ENCODE measurements around the gene NR5A2.

NR5A2 gene

GRCh38 chr1:200128944-200129879 lies 101.7 kb downstream of the NR5A2 start:
- DNase-seq, result no peak

- no peak for DNase-seq
Measured at GRCh38 chr1:200130552-200130951, 103.0 kb downstream of the NR5A2 start.

- no peak for DNase-seq
Measured at GRCh38 chr1:200131551-200132125, 104.1 kb downstream of the NR5A2 start.

- DNase-seq, result no peak
Measured at GRCh38 chr1:200133123-200133522, 105.6 kb downstream of the NR5A2 start.

- no peak for DNase-seq
Measured at GRCh38 chr1:200134116-200134515, 106.6 kb downstream of the NR5A2 start.

- no peak for DNase-seq
Measured at GRCh38 chr1:200136384-200136783, 108.9 kb downstream of the NR5A2 start.

GRCh38 chr1:200139661-200140250 lies 112.2 kb downstream of the NR5A2 start:
- peak; percentile 15 for DNase-seq

GRCh38 chr1:200143347-200143746 lies 115.8 kb downstream of the NR5A2 start:
- no peak for DNase-seq

- DNase-seq, result no peak
Measured at GRCh38 chr1:200146100-200146499, 118.6 kb downstream of the NR5A2 start.

- DNase-seq, result no peak
Measured at GRCh38 chr1:200147094-200147493, 119.6 kb downstream of the NR5A2 start.

- no peak for DNase-seq
Measured at GRCh38 chr1:200147742-200148141, 120.2 kb downstream of the NR5A2 start.

- DNase-seq, result no peak
Measured at GRCh38 chr1:200150006-200150405, 122.5 kb downstream of the NR5A2 start.

- DNase-seq, result no peak
Measured at GRCh38 chr1:200150721-200151120, 123.2 kb downstream of the NR5A2 start.

GRCh38 chr1:200152336-200152735 lies 124.8 kb downstream of the NR5A2 start:
- DNase-seq, result no peak

GRCh38 chr1:200153277-200154055 lies 126.0 kb downstream of the NR5A2 start:
- DNase-seq, result no peak

GRCh38 chr1:200154069-200154767 lies 126.7 kb downstream of the NR5A2 start:
- DNase-seq, result no peak

- DNase-seq, result no peak
Measured at GRCh38 chr1:200157715-200158114, 130.2 kb downstream of the NR5A2 start.

GRCh38 chr1:200161801-200162200 lies 134.3 kb downstream of the NR5A2 start:
- no peak for DNase-seq

GRCh38 chr1:200162258-200162657 lies 134.7 kb downstream of the NR5A2 start:
- no peak for DNase-seq

GRCh38 chr1:200162877-200163276 lies 135.4 kb downstream of the NR5A2 start:
- no peak for DNase-seq

- no peak for DNase-seq
Measured at GRCh38 chr1:200163911-200164310, 136.4 kb downstream of the NR5A2 start.

GRCh38 chr1:200165493-200166220 lies 138.1 kb downstream of the NR5A2 start:
- DNase-seq, result no peak
